Measurements from ENCODE around the gene TRIM22. TPM values are rescaled to one million over a fixed set of nuclear protein-coding genes. Genes with fewer than 3 reads are reported as not detected.
A peak's percentile ranks its signal among the peaks of the same experiment; 100 is the strongest.
"Not testable (repeated sequence)": the region's sequence is repeated elsewhere in the genome, so short reads cannot be mapped to it uniquely, and the experiment has no call there.

TRIM22 gene
- polyA plus RNA-seq, 2 donors: 13.4 to 18.3 TPM

GRCh38 chr11:5686426-5686825 lies 3.2 kb upstream of the TRIM22 start:
- Histone ChIP-seq H3K27me3 (ENCODE audit: control insufficient read depth in 1 of 2, insufficient read depth in 2 of 2, low read length in 2 of 2) (no peaks in the 10 kb centered on the region), H3K9me3 (ENCODE audit: control insufficient read depth in 2 of 2, insufficient read depth in 1 of 2, low read depth in 1 of 2, low read length in 1 of 2) (no peaks in the 10 kb centered on the region), H3K4me1 (ENCODE audit: control insufficient read depth in 2 of 2, insufficient read depth in 2 of 2, low read length in 1 of 2) (peaks cover 2 to 3% of the 10 kb centered on the region in 2 donors), H3K36me3 (ENCODE audit: control insufficient read depth in 2 of 2, insufficient read depth in 2 of 2, low read length in 1 of 2) (no peaks in the 10 kb centered on the region), H3K4me3 (ENCODE audit: low read depth in 1 of 2, low read length in 2 of 2) (no peak overlapping the region), H3K27ac (ENCODE audit: low read depth in 2 of 2, low read length in 1 of 2) (no peak overlapping the region)
- WGBS, 2 donors: 98% methylated on average over 4 of the region's 4 CpGs

- H3K36me3 ChIP-seq (ENCODE audit: control insufficient read depth in 2 of 2, insufficient read depth in 2 of 2, low read length in 1 of 2): no peaks in the 10 kb centered on the region
- H3K4me3 ChIP-seq (ENCODE audit: low read depth in 1 of 2, low read length in 2 of 2): no peak overlapping the region
- H3K4me1 ChIP-seq (ENCODE audit: control insufficient read depth in 2 of 2, insufficient read depth in 2 of 2, low read length in 1 of 2): no peaks in the 10 kb centered on the region
- no peaks in the 10 kb centered on the region for H3K27me3 ChIP-seq (ENCODE audit: control insufficient read depth in 1 of 2, insufficient read depth in 2 of 2, low read length in 2 of 2)
- 90 to 94% methylated on average over 1 of the region's 1 CpG for WGBS, 2 donors
- no peaks in the 10 kb centered on the region for H3K9me3 ChIP-seq (ENCODE audit: control insufficient read depth in 2 of 2, insufficient read depth in 1 of 2, low read depth in 1 of 2, low read length in 1 of 2)
- H3K27ac ChIP-seq (ENCODE audit: low read depth in 2 of 2, low read length in 1 of 2): no peak overlapping the region
Measured at GRCh38 chr11:5688482-5688881, 1.1 kb upstream of the TRIM22 start.

GRCh38 chr11:5690216-5690615 lies 626 bp downstream of the TRIM22 start:
- WGBS, 2 donors: 5 to 10% methylated on average over 5 of the region's 5 CpGs
- H3K36me3 ChIP-seq (ENCODE audit: control insufficient read depth in 2 of 2, insufficient read depth in 2 of 2, low read length in 1 of 2): no peaks in the 10 kb centered on the region
- H3K9me3 ChIP-seq (ENCODE audit: control insufficient read depth in 2 of 2, insufficient read depth in 1 of 2, low read depth in 1 of 2, low read length in 1 of 2): no peaks in the 10 kb centered on the region
- peak overlapping the region; percentile 83 to 96 for H3K27ac ChIP-seq (ENCODE audit: low read depth in 2 of 2, low read length in 1 of 2)
- peak overlapping the region; percentile 36 to 54 for H3K4me3 ChIP-seq (ENCODE audit: low read depth in 1 of 2, low read length in 2 of 2)
- H3K4me1 ChIP-seq (ENCODE audit: control insufficient read depth in 2 of 2, insufficient read depth in 2 of 2, low read length in 1 of 2): no peaks in the 10 kb centered on the region
- no peaks in the 10 kb centered on the region for H3K27me3 ChIP-seq (ENCODE audit: control insufficient read depth in 1 of 2, insufficient read depth in 2 of 2, low read length in 2 of 2)

GRCh38 chr11:5690736-5691135 lies 1.1 kb downstream of the TRIM22 start:
- Histone ChIP-seq H3K4me3 (ENCODE audit: low read depth in 1 of 2, low read length in 2 of 2) (peak overlapping the region; percentile 16 to 54), H3K4me1 (ENCODE audit: control insufficient read depth in 2 of 2, insufficient read depth in 2 of 2, low read length in 1 of 2) (no peaks in the 10 kb centered on the region), H3K9me3 (ENCODE audit: control insufficient read depth in 2 of 2, insufficient read depth in 1 of 2, low read depth in 1 of 2, low read length in 1 of 2) (no peaks in the 10 kb centered on the region), H3K27ac (ENCODE audit: low read depth in 2 of 2, low read length in 1 of 2) (peak overlapping the region; percentile 8 to 26), H3K27me3 (ENCODE audit: control insufficient read depth in 1 of 2, insufficient read depth in 2 of 2, low read length in 2 of 2) (no peaks in the 10 kb centered on the region), H3K36me3 (ENCODE audit: control insufficient read depth in 2 of 2, insufficient read depth in 2 of 2, low read length in 1 of 2) (no peaks in the 10 kb centered on the region)
- WGBS, 2 donors: 12 to 27% methylated on average over 5 of the region's 5 CpGs

- H3K36me3 ChIP-seq (ENCODE audit: control insufficient read depth in 2 of 2, insufficient read depth in 2 of 2, low read length in 1 of 2); H3K4me1 ChIP-seq (ENCODE audit: control insufficient read depth in 2 of 2, insufficient read depth in 2 of 2, low read length in 1 of 2); H3K27me3 ChIP-seq (ENCODE audit: control insufficient read depth in 1 of 2, insufficient read depth in 2 of 2, low read length in 2 of 2); H3K9me3 ChIP-seq (ENCODE audit: control insufficient read depth in 2 of 2, insufficient read depth in 1 of 2, low read depth in 1 of 2, low read length in 1 of 2): not testable (repeated sequence)
- H3K27ac ChIP-seq (ENCODE audit: low read depth in 2 of 2, low read length in 1 of 2): peak overlapping the region; percentile 8 to 26
- WGBS, 2 donors: 46 to 59% methylated on average over 12 of the region's 12 CpGs
- H3K4me3 ChIP-seq (ENCODE audit: low read depth in 1 of 2, low read length in 2 of 2): peak overlapping the region; percentile 16 to 54
Measured at GRCh38 chr11:5691238-5691963, 1.8 kb downstream of the TRIM22 start.

- 65 to 69% methylated on average over 3 of the region's 3 CpGs for WGBS, 2 donors
- Histone ChIP-seq H3K4me1 (ENCODE audit: control insufficient read depth in 2 of 2, insufficient read depth in 2 of 2, low read length in 1 of 2) (no peaks in the 10 kb centered on the region), H3K4me3 (ENCODE audit: low read depth in 1 of 2, low read length in 2 of 2) (no peak overlapping the region), H3K27me3 (ENCODE audit: control insufficient read depth in 1 of 2, insufficient read depth in 2 of 2, low read length in 2 of 2) (no peaks in the 10 kb centered on the region), H3K9me3 (ENCODE audit: control insufficient read depth in 2 of 2, insufficient read depth in 1 of 2, low read depth in 1 of 2, low read length in 1 of 2) (no peaks in the 10 kb centered on the region), H3K36me3 (ENCODE audit: control insufficient read depth in 2 of 2, insufficient read depth in 2 of 2, low read length in 1 of 2) (no peaks in the 10 kb centered on the region), H3K27ac (ENCODE audit: low read depth in 2 of 2, low read length in 1 of 2) (no peak overlapping the region)
Measured at GRCh38 chr11:5691964-5692361, 2.4 kb downstream of the TRIM22 start.

GRCh38 chr11:5694642-5695041 lies 5.1 kb downstream of the TRIM22 start:
- Histone ChIP-seq H3K27me3 (ENCODE audit: control insufficient read depth in 1 of 2, insufficient read depth in 2 of 2, low read length in 2 of 2) (no peaks in the 10 kb centered on the region), H3K4me3 (ENCODE audit: low read depth in 1 of 2, low read length in 2 of 2) (no peak overlapping the region), H3K9me3 (ENCODE audit: control insufficient read depth in 2 of 2, insufficient read depth in 1 of 2, low read depth in 1 of 2, low read length in 1 of 2) (no peaks in the 10 kb centered on the region), H3K27ac (ENCODE audit: low read depth in 2 of 2, low read length in 1 of 2) (no peak overlapping the region), H3K4me1 (ENCODE audit: control insufficient read depth in 2 of 2, insufficient read depth in 2 of 2, low read length in 1 of 2) (no peaks in the 10 kb centered on the region), H3K36me3 (ENCODE audit: control insufficient read depth in 2 of 2, insufficient read depth in 2 of 2, low read length in 1 of 2) (peaks cover 0 to 4% of the 10 kb centered on the region in 2 donors)
- 71 to 85% methylated on average over 1 of the region's 1 CpG for WGBS, 2 donors

- no peak overlapping the region for H3K27ac ChIP-seq (ENCODE audit: low read depth in 2 of 2, low read length in 1 of 2)
- H3K27me3 ChIP-seq (ENCODE audit: control insufficient read depth in 1 of 2, insufficient read depth in 2 of 2, low read length in 2 of 2): no peaks in the 10 kb centered on the region
- no peak overlapping the region for H3K4me3 ChIP-seq (ENCODE audit: low read depth in 1 of 2, low read length in 2 of 2)
- peaks cover 0 to 4% of the 10 kb centered on the region in 2 donors for H3K36me3 ChIP-seq (ENCODE audit: control insufficient read depth in 2 of 2, insufficient read depth in 2 of 2, low read length in 1 of 2)
- H3K9me3 ChIP-seq (ENCODE audit: control insufficient read depth in 2 of 2, insufficient read depth in 1 of 2, low read depth in 1 of 2, low read length in 1 of 2): no peaks in the 10 kb centered on the region
- WGBS, 2 donors: 82 to 86% methylated on average over 1 of the region's 1 CpG
- no peaks in the 10 kb centered on the region for H3K4me1 ChIP-seq (ENCODE audit: control insufficient read depth in 2 of 2, insufficient read depth in 2 of 2, low read length in 1 of 2)
Measured at GRCh38 chr11:5695580-5695979, 6.0 kb downstream of the TRIM22 start.

- no peak overlapping the region for H3K4me3 ChIP-seq (ENCODE audit: low read depth in 1 of 2, low read length in 2 of 2)
- H3K36me3 ChIP-seq (ENCODE audit: control insufficient read depth in 2 of 2, insufficient read depth in 2 of 2, low read length in 1 of 2): peaks cover 0 to 4% of the 10 kb centered on the region in 2 donors
- no peaks in the 10 kb centered on the region for H3K9me3 ChIP-seq (ENCODE audit: control insufficient read depth in 2 of 2, insufficient read depth in 1 of 2, low read depth in 1 of 2, low read length in 1 of 2)
- no peaks in the 10 kb centered on the region for H3K27me3 ChIP-seq (ENCODE audit: control insufficient read depth in 1 of 2, insufficient read depth in 2 of 2, low read length in 2 of 2)
- no peaks in the 10 kb centered on the region for H3K4me1 ChIP-seq (ENCODE audit: control insufficient read depth in 2 of 2, insufficient read depth in 2 of 2, low read length in 1 of 2)
- no peak overlapping the region for H3K27ac ChIP-seq (ENCODE audit: low read depth in 2 of 2, low read length in 1 of 2)
- WGBS, 2 donors: 70 to 78% methylated on average over 2 of the region's 2 CpGs
Measured at GRCh38 chr11:5696210-5696609, 6.6 kb downstream of the TRIM22 start.

- WGBS, 2 donors: 88 to 90% methylated on average over 7 of the region's 7 CpGs
- no peaks in the 10 kb centered on the region for H3K4me1 ChIP-seq (ENCODE audit: control insufficient read depth in 2 of 2, insufficient read depth in 2 of 2, low read length in 1 of 2)
- H3K4me3 ChIP-seq (ENCODE audit: low read depth in 1 of 2, low read length in 2 of 2): no peak overlapping the region
- no peaks in the 10 kb centered on the region for H3K9me3 ChIP-seq (ENCODE audit: control insufficient read depth in 2 of 2, insufficient read depth in 1 of 2, low read depth in 1 of 2, low read length in 1 of 2)
- no peak overlapping the region for H3K27ac ChIP-seq (ENCODE audit: low read depth in 2 of 2, low read length in 1 of 2)
- H3K36me3 ChIP-seq (ENCODE audit: control insufficient read depth in 2 of 2, insufficient read depth in 2 of 2, low read length in 1 of 2): peaks cover 0 to 4% of the 10 kb centered on the region in 2 donors
- H3K27me3 ChIP-seq (ENCODE audit: control insufficient read depth in 1 of 2, insufficient read depth in 2 of 2, low read length in 2 of 2): no peaks in the 10 kb centered on the region
Measured at GRCh38 chr11:5698281-5698680, 8.7 kb downstream of the TRIM22 start.

Data from esophagus (tissue), 2 donors.